TTC549 (cell line): Measurements from ENCODE around the gene SYT9.

ENCODE experiments used
- FAIRE-seq: peaks from 2 replicates; lab custom pipeline; 2012; peaks lifted over from hg19 to GRCh38; lab: Jason Lieb, UNC

The SYT9 gene

DNA sequence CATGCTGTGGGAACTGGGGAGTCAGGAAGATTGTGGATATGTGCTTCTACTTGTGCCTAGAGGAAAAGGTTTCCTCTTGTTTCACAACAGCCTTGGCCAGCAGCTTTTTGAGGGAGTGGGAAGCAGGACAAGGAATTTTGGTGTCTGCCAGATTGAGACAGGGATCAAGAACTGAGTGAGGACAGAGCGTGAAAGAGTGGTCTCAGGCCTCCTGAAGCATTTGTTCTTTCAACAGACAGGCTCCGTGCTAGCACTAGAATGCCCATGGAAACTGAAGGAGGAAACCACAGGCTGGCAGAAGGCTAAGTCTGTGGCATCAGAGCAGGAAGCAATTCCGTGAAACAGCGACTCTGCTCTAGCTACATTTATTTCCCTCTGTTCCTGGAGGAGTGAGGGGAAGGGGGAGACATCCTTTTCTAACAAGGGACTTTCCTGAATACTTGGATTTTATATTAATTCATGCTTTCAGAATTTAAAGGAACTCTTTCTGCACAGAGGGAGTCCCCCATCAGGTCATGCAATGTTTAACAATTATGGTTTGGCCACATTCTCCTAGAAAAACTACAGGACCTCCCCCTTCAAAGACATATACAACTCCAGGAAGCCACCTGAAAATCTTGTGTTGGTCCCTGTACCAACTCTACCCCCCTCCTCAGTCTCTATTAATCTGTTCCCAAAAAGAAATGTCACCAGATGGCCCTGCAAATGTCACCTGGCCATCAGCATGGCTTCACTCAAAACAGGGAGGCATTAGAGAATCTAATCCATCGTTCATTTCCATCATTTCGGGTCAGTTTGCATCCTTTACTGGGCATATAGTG is 96.1 kb downstream of the SYT9 start:
- FAIRE-seq = no peak

DNA sequence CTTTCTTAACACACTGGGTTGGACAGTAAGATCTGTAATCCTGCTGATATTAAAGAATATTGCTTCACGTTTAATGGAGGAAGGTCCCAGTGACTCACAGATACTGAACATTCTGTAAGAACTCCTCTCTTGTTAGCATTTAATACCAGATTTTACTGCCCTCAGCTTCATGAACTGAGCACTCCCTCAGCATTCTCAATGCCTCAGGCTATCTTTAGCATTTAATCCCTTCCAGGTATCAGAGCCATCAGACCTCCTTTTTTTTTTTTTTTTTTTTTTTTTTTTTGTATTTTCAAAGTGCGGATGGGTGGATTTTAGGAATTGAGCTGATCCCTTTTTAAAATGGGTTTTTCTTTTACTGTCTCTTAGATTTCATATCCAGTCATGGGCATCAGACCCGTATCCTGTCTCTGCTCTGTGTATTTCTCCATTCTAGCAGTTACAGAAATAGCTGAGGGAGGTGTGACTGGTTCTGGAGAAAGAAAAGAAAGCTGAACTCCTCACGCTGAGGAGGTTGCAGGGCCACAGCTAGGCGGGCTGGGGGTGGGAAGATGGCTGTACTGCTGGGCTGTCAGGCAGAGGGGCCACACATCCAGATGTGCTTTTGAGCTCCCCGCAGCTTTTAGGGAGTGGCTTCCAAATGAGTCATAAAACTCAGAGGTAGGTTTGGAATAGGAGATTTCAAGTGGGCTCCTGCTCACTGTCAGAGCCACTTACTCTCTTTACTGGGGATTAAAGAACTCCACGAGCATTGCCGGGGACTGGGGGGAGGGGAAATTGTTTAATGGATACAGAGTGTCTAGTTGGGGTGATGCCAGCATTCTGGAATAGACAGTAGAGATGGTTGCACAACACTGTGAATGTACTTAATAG is 97.0 kb downstream of the SYT9 start:
- no peak for FAIRE-seq

DNA sequence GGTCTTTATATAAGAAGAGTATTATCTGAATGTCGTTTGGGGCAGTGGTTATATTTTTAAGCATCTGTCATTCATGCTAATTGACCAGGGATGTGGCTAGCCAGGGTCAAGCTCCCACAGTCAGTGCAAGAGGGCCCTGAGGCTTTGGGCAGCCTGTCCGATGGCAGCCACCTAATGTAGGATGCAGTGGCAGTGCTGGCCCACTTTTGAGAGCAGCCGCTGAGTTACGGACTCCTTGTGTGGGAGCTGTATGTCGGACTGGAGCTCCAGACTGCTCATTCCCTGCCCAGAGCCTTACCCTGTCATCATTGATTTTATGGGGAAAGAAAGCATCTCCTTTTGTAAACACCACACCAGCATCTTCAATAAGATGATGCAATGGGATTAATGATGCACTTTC is 99.5 kb downstream of the SYT9 start:
- FAIRE-seq = no peak

DNA sequence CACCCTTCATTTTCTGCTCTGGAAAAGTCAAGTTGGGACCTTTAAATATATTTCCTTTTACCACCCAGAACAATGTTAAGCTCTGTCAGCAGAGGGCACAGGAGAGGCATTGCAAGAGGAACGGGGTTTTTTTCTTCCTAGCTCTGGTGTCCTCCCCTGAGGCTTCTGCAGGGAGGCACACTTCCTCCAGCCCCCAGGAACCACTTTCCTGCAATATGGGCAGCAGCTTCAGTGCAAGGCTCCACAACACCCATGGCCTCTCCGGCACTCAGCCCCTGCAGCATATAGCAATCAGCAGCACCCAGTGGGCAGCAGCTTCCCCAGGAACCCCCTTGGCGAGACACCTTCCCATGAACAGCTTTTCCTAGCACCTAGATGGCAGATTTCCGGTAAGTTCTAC is 101.4 kb downstream of the SYT9 start:
- no peak for FAIRE-seq

GRCh38 chr11:7364660-7365059 is 113.0 kb downstream of the SYT9 start:
- no peak for FAIRE-seq

DNA sequence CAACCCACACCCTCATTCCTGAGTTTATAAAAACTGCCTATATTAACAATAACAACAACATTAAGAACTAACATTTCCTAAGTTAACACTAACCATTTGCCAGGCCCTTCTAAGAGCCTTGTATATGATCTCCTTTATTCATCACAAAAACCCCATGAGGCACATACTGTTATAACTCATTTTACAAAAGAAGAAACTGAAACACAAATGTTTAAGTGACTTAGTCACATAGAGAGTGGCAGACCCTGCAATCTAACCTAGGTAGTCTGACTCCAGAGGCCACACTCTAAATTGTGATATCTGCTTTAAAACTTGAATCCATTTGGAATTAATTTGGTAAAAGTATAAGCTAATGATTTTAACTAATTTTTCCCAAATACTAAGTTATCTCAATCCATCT is 116.1 kb downstream of the SYT9 start:
- FAIRE-seq = no peak

DNA sequence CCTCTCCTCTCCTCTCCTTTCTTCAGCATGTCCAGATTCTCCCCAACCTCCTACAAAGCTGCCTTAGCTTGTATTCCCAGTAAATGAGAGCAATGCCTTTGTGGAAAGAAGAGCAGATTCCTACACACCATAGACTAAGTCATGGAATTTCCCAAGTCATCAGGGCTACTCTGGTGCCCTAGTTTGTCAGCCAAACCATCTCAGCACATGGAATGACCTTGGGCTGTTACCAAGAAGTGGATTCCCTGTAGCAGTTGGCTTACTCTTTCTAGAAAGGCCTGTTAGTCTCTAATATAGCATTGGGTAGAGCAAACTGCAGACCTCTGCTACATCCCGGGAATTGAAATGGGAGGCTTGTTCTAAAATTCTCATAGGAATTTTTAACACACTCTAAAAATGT is 124.7 kb downstream of the SYT9 start:
- FAIRE-seq = no peak

DNA sequence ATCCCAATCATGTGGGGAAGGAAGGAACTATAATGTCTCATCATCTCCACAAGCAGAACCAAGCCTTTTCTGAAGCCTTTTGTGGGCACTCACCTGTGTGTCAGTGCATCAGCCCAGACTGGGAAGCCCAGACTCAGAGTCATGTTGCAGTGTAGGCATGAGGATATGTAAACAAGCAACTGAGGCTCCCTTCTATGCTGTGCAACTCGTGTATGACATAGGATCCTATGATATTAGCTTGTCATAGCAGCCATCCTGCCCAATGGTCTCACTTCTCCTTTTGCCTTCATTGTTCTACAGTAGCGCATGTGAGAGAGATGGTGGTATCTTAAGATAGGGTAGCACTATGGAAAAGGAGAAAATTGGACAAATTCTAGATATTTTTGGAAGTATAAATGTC is 130.2 kb downstream of the SYT9 start:
- no peak for FAIRE-seq

- FAIRE-seq = no peak
These were observed 131.7 kb downstream of the SYT9 start for GRCh38 chr11:7383406-7383805.

DNA sequence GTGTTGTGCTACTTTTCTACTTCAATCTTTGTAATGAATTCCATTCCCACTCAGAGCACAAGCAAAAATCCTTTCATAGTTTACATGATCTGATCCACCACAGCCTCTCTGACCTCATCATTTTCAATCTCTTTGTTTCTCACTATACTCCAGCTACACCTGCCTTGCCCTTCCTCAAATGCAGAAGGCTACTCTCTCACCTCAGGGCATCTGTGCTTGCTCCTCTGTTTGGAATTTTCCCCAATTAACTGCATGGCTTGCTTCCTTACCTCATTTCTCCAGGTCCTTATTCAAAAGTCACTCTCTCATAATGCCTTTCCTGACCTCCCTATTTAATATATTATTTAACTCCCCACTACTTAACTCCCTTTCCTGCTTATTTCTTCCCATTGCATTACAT is 133.0 kb downstream of the SYT9 start:
- no peak for FAIRE-seq

- no peak for FAIRE-seq
These were observed 133.8 kb downstream of the SYT9 start for GRCh38 chr11:7385532-7385931.

DNA sequence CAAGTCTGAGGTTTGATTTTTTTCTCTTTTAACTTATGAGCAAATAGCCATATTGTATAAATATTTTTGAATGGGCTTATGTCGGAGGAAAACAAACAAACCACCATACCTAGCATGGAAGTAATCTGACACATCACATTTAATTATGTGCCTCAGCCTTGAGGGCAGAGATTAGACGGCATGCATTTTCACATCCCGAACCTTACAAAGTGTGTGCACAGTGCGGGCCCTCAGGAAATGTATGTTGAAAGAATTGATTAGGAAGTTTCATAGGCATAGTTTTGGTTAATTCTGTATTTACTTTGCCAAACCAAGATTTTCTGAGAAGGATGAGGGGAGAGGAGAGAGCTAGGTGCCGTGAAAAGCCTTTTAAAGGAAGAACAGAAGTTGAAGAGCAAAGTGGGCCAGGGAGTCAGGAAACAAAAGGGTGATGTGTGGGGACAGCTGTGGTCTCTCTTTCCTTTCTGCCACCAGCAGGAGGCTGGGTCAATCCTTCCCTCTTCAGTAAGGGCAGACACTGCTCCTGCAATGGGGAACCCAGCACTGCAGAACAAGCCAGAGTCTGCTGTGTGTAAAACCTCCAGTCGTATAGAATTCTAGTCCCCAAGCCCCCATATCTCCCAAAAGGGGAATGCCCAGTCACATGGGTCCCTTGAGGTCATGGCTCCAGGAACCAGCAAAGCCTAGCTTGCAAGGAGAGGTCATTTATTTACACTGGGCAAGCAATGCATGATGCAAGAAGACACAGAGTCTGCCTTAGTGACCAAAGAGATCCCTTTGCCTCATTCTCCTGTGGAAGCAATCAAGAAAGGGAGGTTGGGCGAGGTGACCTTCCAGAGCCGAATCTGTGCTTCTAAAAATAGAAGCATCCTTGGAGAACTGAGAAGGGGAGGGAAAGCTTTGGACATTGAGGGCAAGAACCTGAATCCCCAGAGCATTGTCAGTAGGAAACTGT is 162.5 kb downstream of the SYT9 start:
- no peak for FAIRE-seq

DNA sequence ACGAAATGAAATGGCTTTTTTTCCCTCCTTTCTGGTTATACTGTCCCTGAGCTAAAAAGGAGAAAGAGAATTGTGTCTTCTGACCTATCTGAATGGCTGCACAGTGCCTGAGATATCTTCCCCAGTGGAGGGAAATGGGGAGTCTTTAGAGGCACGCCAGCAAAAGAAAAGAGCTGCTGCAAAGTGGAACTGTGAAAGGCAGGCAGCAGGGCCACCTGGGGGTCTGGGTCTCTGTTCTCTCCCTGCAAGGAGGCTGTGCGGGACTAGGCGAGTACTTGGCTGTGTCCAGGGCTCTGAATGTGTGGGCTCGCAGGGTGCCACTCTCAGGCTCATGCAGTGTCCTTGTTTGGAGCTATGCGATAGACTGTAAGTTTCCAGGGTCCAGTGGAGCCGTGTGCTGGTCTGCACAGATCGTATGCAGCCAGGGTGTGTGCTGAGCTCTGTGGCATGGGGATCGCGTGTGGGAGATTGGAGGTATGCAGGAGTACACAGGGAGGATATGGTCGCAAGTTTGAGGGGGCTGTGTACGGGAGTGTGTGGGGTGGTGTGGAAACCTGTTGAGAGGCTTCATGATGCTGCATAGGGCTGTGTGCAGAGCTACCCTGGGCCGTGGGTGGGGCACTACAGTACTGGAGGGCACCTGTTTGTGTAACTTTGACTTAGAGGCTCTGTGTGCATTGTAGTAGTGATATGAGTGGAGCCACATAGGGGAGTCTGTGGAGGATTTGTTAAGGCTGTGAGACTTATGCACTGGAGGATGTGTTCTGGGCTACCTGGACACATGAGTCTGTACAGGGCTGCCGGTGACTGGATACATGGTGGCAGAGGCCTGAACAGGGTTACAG is 163.5 kb downstream of the SYT9 start:
- FAIRE-seq = no peak

GRCh38 chr11:7416080-7416479 is 164.4 kb downstream of the SYT9 start:
- FAIRE-seq = no peak

- no peak for FAIRE-seq
These were observed 165.6 kb downstream of the SYT9 start for GRCh38 chr11:7417328-7417727.

DNA sequence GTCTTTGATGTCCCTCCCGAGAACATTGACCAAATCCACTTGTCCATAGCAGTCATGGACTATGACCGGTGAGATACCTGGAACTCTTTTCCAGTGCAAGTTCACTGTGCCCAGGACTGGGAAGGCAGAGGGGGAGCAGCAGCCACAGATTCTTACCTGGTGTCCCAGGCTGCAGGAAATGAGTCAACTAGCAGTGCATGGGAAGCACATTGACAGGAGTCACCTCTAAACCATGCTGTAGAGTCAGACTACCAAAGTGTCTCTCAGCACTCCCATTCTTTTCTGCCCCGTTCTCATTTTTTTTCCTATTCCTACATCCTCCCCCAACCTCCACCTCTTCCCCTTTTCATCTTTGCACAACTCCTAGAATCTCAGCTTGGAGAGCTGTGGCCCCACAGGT is 166.4 kb downstream of the SYT9 start:
- FAIRE-seq = no peak

- FAIRE-seq = no peak
These were observed 167.2 kb downstream of the SYT9 start for GRCh38 chr11:7418906-7419305.

DNA sequence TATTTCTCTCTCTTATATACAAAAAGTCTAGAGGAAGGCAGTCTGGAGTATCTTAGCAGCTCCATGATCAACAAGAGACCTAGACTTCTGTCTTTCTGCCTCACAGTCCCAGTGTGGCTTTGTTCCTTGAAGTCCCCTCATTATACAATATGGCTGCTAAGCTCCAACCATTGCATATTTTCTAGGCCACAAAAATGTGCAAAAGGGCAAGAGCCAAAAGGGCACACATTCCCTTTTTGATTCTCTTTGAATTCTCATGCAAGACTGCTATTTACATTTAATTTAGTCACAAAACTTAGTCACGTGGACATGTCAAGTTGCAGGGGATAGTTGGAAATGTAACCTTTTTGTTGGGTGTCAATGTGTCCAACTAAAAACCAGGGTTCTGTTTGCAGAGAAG is 169.4 kb downstream of the SYT9 start:
- no peak for FAIRE-seq

GRCh38 chr11:7422544-7423331 is 171.0 kb downstream of the SYT9 start:
- no peak for FAIRE-seq

DNA sequence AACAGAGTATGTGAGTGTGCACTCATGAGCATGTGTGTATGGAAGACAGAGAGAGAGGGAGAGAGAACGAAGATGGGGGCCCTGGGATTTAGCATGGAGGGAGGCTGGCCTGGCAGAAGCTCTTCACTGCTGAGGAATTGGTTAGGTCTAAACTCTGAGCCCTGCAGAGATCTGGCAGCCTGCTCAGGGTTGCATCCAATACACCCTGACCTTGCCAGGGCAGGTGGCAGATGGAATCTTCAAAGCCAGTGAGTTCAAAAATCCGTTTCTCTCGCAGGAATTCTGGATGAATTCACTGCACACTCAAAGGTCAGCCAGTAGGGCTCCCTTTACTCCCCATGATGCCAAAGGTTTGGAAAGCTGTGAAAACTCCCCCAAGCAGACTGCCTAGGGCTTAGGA is 172.2 kb downstream of the SYT9 start:
- no peak for FAIRE-seq

- no peak for FAIRE-seq
These were observed 176.0 kb downstream of the SYT9 start for GRCh38 chr11:7427733-7428132.
